Measurements from ENCODE around the gene CDH3.
"Not testable (repeated sequence)": the region's sequence is repeated elsewhere in the genome, so short reads cannot be mapped to it uniquely, and the experiment has no call there.

CDH3 gene

GRCh38 chr16:68704232-68704867 is 59.2 kb downstream of the CDH3 start:
- H3K4me3 ChIP-seq (ENCODE audit: low read length) = no peak overlapping the region
- TF ChIP-seq ZNF274 (IDR thresholded peaks at IDR 0.05; ENCODE audit: low read depth, low read length) = no peak

GRCh38 chr16:68707340-68708152 is 62.4 kb downstream of the CDH3 start:
- no peak overlapping the region for H3K4me3 ChIP-seq (ENCODE audit: low read length)
- no peak for TF ChIP-seq ZNF274 (IDR thresholded peaks at IDR 0.05; ENCODE audit: low read depth, low read length)

GRCh38 chr16:68710211-68710610 is 65.1 kb downstream of the CDH3 start:
- TF ChIP-seq ZNF274 (IDR thresholded peaks at IDR 0.05; ENCODE audit: low read depth, low read length) = no peak
- H3K4me3 ChIP-seq (ENCODE audit: low read length) = no peak overlapping the region

- no peak overlapping the region for H3K4me3 ChIP-seq (ENCODE audit: low read length)
- TF ChIP-seq ZNF274 (IDR thresholded peaks at IDR 0.05; ENCODE audit: low read depth, low read length) = no peak
Measured at GRCh38 chr16:68711421-68712139, 66.5 kb downstream of the CDH3 start.

- no peak overlapping the region for H3K4me3 ChIP-seq (ENCODE audit: low read length)
- no peak for TF ChIP-seq ZNF274 (IDR thresholded peaks at IDR 0.05; ENCODE audit: low read depth, low read length)
Measured at GRCh38 chr16:68713361-68713760, 68.3 kb downstream of the CDH3 start.

- TF ChIP-seq ZNF274 (IDR thresholded peaks at IDR 0.05; ENCODE audit: low read depth, low read length) = no peak
Measured at GRCh38 chr16:68715471-68715870, 70.4 kb downstream of the CDH3 start.

GRCh38 chr16:68716516-68716915 is 71.4 kb downstream of the CDH3 start:
- not testable (repeated sequence) for H3K4me3 ChIP-seq (ENCODE audit: low read length)

More at GRCh38 chr16:68715471-68715870, 70.4 kb downstream of the CDH3 start:
- H3K4me3 ChIP-seq (ENCODE audit: low read length) = no peak overlapping the region

GRCh38 chr16:68717684-68718083 is 72.6 kb downstream of the CDH3 start:
- no peak for TF ChIP-seq ZNF274 (IDR thresholded peaks at IDR 0.05; ENCODE audit: low read depth, low read length)

GRCh38 chr16:68718590-68718989 is 73.5 kb downstream of the CDH3 start:
- H3K4me3 ChIP-seq (ENCODE audit: low read length) = no peak overlapping the region
- no peak for TF ChIP-seq ZNF274 (IDR thresholded peaks at IDR 0.05; ENCODE audit: low read depth, low read length)

More at GRCh38 chr16:68717684-68718083, 72.6 kb downstream of the CDH3 start:
- H3K4me3 ChIP-seq (ENCODE audit: low read length) = no peak overlapping the region

GRCh38 chr16:68719993-68720489 is 74.9 kb downstream of the CDH3 start:
- no peak for TF ChIP-seq ZNF274 (IDR thresholded peaks at IDR 0.05; ENCODE audit: low read depth, low read length)

GRCh38 chr16:68722119-68723024 is 77.3 kb downstream of the CDH3 start:
- no peak for TF ChIP-seq ZNF274 (IDR thresholded peaks at IDR 0.05; ENCODE audit: low read depth, low read length)
- H3K4me3 ChIP-seq (ENCODE audit: low read length) = no peak overlapping the region

More at GRCh38 chr16:68719993-68720489, 74.9 kb downstream of the CDH3 start:
- no peak overlapping the region for H3K4me3 ChIP-seq (ENCODE audit: low read length)

- no peak overlapping the region for H3K4me3 ChIP-seq (ENCODE audit: low read length)
- no peak for TF ChIP-seq ZNF274 (IDR thresholded peaks at IDR 0.05; ENCODE audit: low read depth, low read length)
Measured at GRCh38 chr16:68724797-68725196, 79.7 kb downstream of the CDH3 start.

- TF ChIP-seq ZNF274 (IDR thresholded peaks at IDR 0.05; ENCODE audit: low read depth, low read length) = no peak
- H3K4me3 ChIP-seq (ENCODE audit: low read length) = no peak overlapping the region
Measured at GRCh38 chr16:68728523-68728922, 83.4 kb downstream of the CDH3 start.
